WTC11 (cell line): ENCODE measurements around the gene NAALADL2. TPM values are rescaled to one million over a fixed set of nuclear protein-coding genes. Genes with fewer than 3 reads are reported as not detected.

ENCODE experiments used
- ATAC-seq: fragments of 200-7000 bp; cut with Tn5 transposase; 2 replicates; pipeline ENCODE4 v1.10.0; 2021; ENCODE audit warnings: mild to moderate bottlenecking, moderate library complexity
- CTCF ChIA-PET: fragments of 300-600 bp; sonication (Branson Sonifier 250); formaldehyde crosslinking; loops from one replicate; lab custom pipeline; 2021; ENCODE audit warnings: antibody characterized with exemption; lab: Charles Lee
- POLR2A ChIA-PET: fragments of 350-600 bp; sonication (Branson Sonifier 250); formaldehyde crosslinking; loops from one replicate; lab custom pipeline; 2021; ENCODE audit warnings: antibody characterized with exemption; lab: Charles Lee
- DNase-seq: peaks from one replicate; pipeline ENCODE4 v3.0.0; 2021; ENCODE audit warnings: low spot score
- H3K27ac Mint-ChIP-seq: 2 replicates; pipeline ENCODE4 v1.8.0; 2021; ENCODE audit warnings: mixed read lengths
- H3K27me3 Mint-ChIP-seq: 2 replicates; pipeline ENCODE4 v1.8.0; 2021; ENCODE audit warnings: low read depth, mild to moderate bottlenecking, moderate library complexity, mixed read lengths
- H3K36me3 Mint-ChIP-seq: 2 replicates; pipeline ENCODE4 v1.8.0; 2021; ENCODE audit warnings: mixed read lengths
- H3K4me1 Mint-ChIP-seq: 2 replicates; pipeline ENCODE4 v1.8.0; 2022; ENCODE audit warnings: mixed read lengths
- H3K4me3 Mint-ChIP-seq: 2 replicates; pipeline ENCODE4 v1.8.0; 2021; ENCODE audit warnings: mild to moderate bottlenecking, moderate library complexity, mixed read lengths
- H3K9me3 Mint-ChIP-seq: 2 replicates; pipeline ENCODE4 v1.8.0; 2021; ENCODE audit warnings: mixed read lengths
- AFF4 ChIP-seq: sonication (generic); formaldehyde crosslinking; IDR thresholded peaks from 2 replicates; pipeline ENCODE4 v1.8.1; 2023; ENCODE audit warnings: mild to moderate bottlenecking, missing genetic modification reagents, borderline replicate concordance
- AR ChIP-seq: fragments of 250-450 bp; sonication (Bioruptor Pico); IDR thresholded peaks from 2 replicates; pipeline ENCODE4 v1.9.0; 2021; ENCODE audit warnings: mild to moderate bottlenecking
- ATF6 ChIP-seq: sonication (generic); formaldehyde crosslinking; IDR thresholded peaks from 2 replicates; pipeline ENCODE4 v1.8.1; 2023; ENCODE audit warnings: mild to moderate bottlenecking, missing genetic modification reagents
- CREB1 ChIP-seq: sonication (generic); formaldehyde crosslinking; IDR thresholded peaks from 2 replicates; pipeline ENCODE4 v1.8.0; 2023; ENCODE audit warnings: mild to moderate bottlenecking, missing genetic modification reagents
- E2F1 ChIP-seq: sonication (generic); formaldehyde crosslinking; IDR thresholded peaks from 2 replicates; pipeline ENCODE4 v1.8.0; 2022; ENCODE audit warnings: mild to moderate bottlenecking, missing genetic modification reagents
- FOXP4 ChIP-seq: sonication (generic); formaldehyde crosslinking; IDR thresholded peaks from 2 replicates; pipeline ENCODE4 v1.8.0; 2022; ENCODE audit warnings: mild to moderate bottlenecking, missing genetic modification reagents
- GABPB1 ChIP-seq: sonication (generic); formaldehyde crosslinking; IDR thresholded peaks from 2 replicates; pipeline ENCODE4 v1.8.1; 2023; ENCODE audit warnings: mild to moderate bottlenecking, missing genetic modification reagents
- HMGA2 ChIP-seq: fragments of 250-450 bp; sonication (Bioruptor Pico); IDR thresholded peaks from 2 replicates; pipeline ENCODE4 v1.4.0; 2021; ENCODE audit warnings: mild to moderate bottlenecking, moderate library complexity
- MXD4 ChIP-seq: fragments of 250-450 bp; sonication (Bioruptor Pico); IDR thresholded peaks from 2 replicates; pipeline ENCODE4 v1.8.0; 2021; ENCODE audit warnings: mild to moderate bottlenecking, moderate library complexity, borderline replicate concordance
- NFYB ChIP-seq: sonication (generic); formaldehyde crosslinking; conservative IDR thresholded peaks from 2 replicates; pipeline ENCODE4 v1.8.0; 2022; ENCODE audit warnings: low read depth, missing genetic modification reagents
- NR2C2 ChIP-seq: sonication (generic); formaldehyde crosslinking; IDR thresholded peaks from 2 replicates; pipeline ENCODE4 v1.8.0; 2022; ENCODE audit warnings: mild to moderate bottlenecking, missing genetic modification reagents
- NR3C1 ChIP-seq: sonication (generic); formaldehyde crosslinking; conservative IDR thresholded peaks from 2 replicates; pipeline ENCODE4 v1.8.1; 2023; ENCODE audit warnings: low read depth, mild to moderate bottlenecking, missing genetic modification reagents
- SOX15 ChIP-seq: fragments of 250-450 bp; sonication (Bioruptor Pico); IDR thresholded peaks from 2 replicates; pipeline ENCODE4 v1.9.0; 2021; ENCODE audit warnings: mild to moderate bottlenecking
- STAT6 ChIP-seq: sonication (generic); formaldehyde crosslinking; conservative IDR thresholded peaks from 2 replicates; pipeline ENCODE4 v1.8.1; 2023; ENCODE audit warnings: mild to moderate bottlenecking, low read depth, missing genetic modification reagents, moderate library complexity
- TP53 ChIP-seq: sonication (generic); formaldehyde crosslinking; IDR thresholded peaks from 2 replicates; pipeline ENCODE4 v1.8.1; 2023; ENCODE audit warnings: mild to moderate bottlenecking, missing genetic modification reagents
- USF1 ChIP-seq: sonication (generic); formaldehyde crosslinking; IDR thresholded peaks from 2 replicates; pipeline ENCODE4 v1.8.0; 2022; ENCODE audit warnings: mild to moderate bottlenecking, missing genetic modification reagents
- ZBTB43 ChIP-seq: sonication (generic); formaldehyde crosslinking; IDR thresholded peaks from 2 replicates; pipeline ENCODE4 v1.8.1; 2023; ENCODE audit warnings: mild to moderate bottlenecking, missing genetic modification reagents
- ZNF121 ChIP-seq: sonication (generic); formaldehyde crosslinking; IDR thresholded peaks from 2 replicates; pipeline ENCODE4 v1.8.0; 2023; ENCODE audit warnings: missing genetic modification reagents
- ZNF219 ChIP-seq: sonication (generic); formaldehyde crosslinking; IDR thresholded peaks from 2 replicates; pipeline ENCODE4 v1.8.0; 2023; ENCODE audit warnings: missing genetic modification reagents, mild to moderate bottlenecking, borderline replicate concordance
- ZNF232 ChIP-seq: sonication (generic); formaldehyde crosslinking; IDR thresholded peaks from 2 replicates; pipeline ENCODE4 v1.8.0; 2022; ENCODE audit warnings: mild to moderate bottlenecking, missing genetic modification reagents
- ZNF396 ChIP-seq: fragments of 250-450 bp; sonication (Bioruptor Pico); IDR thresholded peaks from 2 replicates; pipeline ENCODE4 v1.8.0; 2021; ENCODE audit warnings: mild to moderate bottlenecking, moderate library complexity, borderline replicate concordance
- ZNF671 ChIP-seq: fragments of 250-450 bp; sonication (Bioruptor Pico); IDR thresholded peaks from 2 replicates; pipeline ENCODE4 v1.8.0; 2021; ENCODE audit warnings: mild to moderate bottlenecking
- total RNA-seq: library from RNA; stranded (reverse); gene quantifications from 3 replicates; pipeline ENCODE4 v1.2.3, GENCODE V29; 2021

Gene NAALADL2
- total RNA-seq, 1 experiment from 2014 or later: 1.2 TPM

- TF ChIP-seq CREB1 (CRISPR knock-in tag) (no peak), E2F1 (CRISPR knock-in tag) (no peak), NFYB (CRISPR knock-in tag) (no peak), SOX15 (CRISPR knock-in tag) (no peak), TP53 (CRISPR knock-in tag) (no peak), ZNF396 (no peak), AFF4 (CRISPR knock-in tag) (no peak), MXD4 (CRISPR knock-in tag) (no peak), ZBTB43 (CRISPR knock-in tag) (no peak), FOXP4 (no peak), ZNF121 (no peak), USF1 (CRISPR knock-in tag) (no peak), GABPB1 (no peak)
- TF ChIP-seq, all 79 proteins: peak for 0
These were observed 4.4 kb downstream of the NAALADL2 start (continued) for GRCh38 chr3:174863488-174863887.

GRCh38 chr3:174869448-174869847 lies 10.3 kb downstream of the NAALADL2 start:
- Mint-ChIP-seq H3K9me3 (no peaks in the 10 kb centered on the region), H3K36me3 (no peaks in the 10 kb centered on the region), H3K4me1 (peaks cover 8% of the 10 kb centered on the region), H3K27me3 (no peaks in the 10 kb centered on the region), H3K4me3 (no peak overlapping the region), H3K27ac (no peak overlapping the region)
- DNase-seq: no peak
- ChIA-PET CTCF (no interaction called here), POLR2A (no interaction called here)
- ATAC-seq: no peak
- TF ChIP-seq HMGA2: no peak
- no peak for TF ChIP-seq STAT6
- TF ChIP-seq AR (CRISPR knock-in tag): no peak
- no peak for TF ChIP-seq ZNF232 (CRISPR knock-in tag)
- no peak for TF ChIP-seq ZNF396
- no peak for TF ChIP-seq ATF6 (CRISPR knock-in tag)
- no peak for TF ChIP-seq NR2C2
- no peak for TF ChIP-seq ZNF219 (CRISPR knock-in tag)
- no peak for TF ChIP-seq NR3C1 (CRISPR knock-in tag)
- no peak for TF ChIP-seq ZNF671
